GM23338 (cell line): ENCODE measurements around the gene THRA.

Source experiments
- JUNB ChIP-seq: IDR thresholded peaks from one replicate; pipeline ENCODE4 v1.6.1; 2016; ENCODE audit warnings: antibody characterized with exemption; ENCODE audit not compliant: unreplicated experiment
- TF ChIP-seq, protein P1 (sequence below): IDR thresholded peaks from one replicate; pipeline ENCODE4 v1.6.1; 2018; ENCODE audit warnings: antibody characterized with exemption; ENCODE audit not compliant: unreplicated experiment

DNA sequence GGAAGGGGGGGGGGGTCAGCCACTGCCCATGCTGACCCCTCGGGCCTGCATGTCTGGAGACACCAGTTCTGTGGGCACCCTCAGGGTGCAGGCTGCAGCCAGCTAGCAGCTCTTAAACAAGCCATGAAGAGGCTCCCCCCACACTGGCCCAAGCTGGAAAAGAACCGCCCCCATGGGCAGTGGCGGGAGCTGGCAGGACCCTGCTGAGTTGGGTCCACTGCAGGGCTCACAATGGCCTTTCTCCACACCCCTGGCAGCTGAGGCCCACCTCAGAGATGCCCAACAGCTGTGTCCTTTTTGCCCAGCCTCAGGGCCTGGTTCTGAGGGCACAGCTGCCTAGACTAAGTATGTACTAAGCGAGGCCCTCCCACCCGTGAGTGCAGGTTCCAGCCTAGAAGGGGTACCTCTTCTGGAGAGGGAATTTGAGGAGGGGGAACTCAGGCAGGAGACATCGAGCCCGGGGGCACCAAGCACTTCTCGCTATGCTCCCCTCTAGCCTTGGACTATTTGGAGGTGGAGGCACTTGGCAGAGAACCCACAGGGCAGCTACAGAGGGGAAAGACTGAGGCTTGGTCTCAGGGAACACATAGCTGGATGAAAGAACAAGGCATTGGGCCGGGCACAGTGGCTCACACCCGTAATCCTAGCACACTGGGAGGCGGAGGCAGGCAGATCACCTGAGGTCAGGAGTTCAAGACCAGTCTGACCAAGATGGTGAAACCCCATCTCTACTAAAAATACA lies 3.2 kb downstream of the THRA start:
- TF ChIP-seq, protein P1, sequence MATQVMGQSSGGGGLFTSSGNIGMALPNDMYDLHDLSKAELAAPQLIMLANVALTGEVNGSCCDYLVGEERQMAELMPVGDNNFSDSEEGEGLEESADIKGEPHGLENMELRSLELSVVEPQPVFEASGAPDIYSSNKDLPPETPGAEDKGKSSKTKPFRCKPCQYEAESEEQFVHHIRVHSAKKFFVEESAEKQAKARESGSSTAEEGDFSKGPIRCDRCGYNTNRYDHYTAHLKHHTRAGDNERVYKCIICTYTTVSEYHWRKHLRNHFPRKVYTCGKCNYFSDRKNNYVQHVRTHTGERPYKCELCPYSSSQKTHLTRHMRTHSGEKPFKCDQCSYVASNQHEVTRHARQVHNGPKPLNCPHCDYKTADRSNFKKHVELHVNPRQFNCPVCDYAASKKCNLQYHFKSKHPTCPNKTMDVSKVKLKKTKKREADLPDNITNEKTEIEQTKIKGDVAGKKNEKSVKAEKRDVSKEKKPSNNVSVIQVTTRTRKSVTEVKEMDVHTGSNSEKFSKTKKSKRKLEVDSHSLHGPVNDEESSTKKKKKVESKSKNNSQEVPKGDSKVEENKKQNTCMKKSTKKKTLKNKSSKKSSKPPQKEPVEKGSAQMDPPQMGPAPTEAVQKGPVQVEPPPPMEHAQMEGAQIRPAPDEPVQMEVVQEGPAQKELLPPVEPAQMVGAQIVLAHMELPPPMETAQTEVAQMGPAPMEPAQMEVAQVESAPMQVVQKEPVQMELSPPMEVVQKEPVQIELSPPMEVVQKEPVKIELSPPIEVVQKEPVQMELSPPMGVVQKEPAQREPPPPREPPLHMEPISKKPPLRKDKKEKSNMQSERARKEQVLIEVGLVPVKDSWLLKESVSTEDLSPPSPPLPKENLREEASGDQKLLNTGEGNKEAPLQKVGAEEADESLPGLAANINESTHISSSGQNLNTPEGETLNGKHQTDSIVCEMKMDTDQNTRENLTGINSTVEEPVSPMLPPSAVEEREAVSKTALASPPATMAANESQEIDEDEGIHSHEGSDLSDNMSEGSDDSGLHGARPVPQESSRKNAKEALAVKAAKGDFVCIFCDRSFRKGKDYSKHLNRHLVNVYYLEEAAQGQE = no peak
- TF ChIP-seq JUNB = no peak
